ENCODE data around the gene TMSB4X.
"Not testable (repeated sequence)": the region's sequence is repeated elsewhere in the genome, so short reads cannot be mapped to it uniquely, and the experiment has no call there.

Gene TMSB4X

DNA sequence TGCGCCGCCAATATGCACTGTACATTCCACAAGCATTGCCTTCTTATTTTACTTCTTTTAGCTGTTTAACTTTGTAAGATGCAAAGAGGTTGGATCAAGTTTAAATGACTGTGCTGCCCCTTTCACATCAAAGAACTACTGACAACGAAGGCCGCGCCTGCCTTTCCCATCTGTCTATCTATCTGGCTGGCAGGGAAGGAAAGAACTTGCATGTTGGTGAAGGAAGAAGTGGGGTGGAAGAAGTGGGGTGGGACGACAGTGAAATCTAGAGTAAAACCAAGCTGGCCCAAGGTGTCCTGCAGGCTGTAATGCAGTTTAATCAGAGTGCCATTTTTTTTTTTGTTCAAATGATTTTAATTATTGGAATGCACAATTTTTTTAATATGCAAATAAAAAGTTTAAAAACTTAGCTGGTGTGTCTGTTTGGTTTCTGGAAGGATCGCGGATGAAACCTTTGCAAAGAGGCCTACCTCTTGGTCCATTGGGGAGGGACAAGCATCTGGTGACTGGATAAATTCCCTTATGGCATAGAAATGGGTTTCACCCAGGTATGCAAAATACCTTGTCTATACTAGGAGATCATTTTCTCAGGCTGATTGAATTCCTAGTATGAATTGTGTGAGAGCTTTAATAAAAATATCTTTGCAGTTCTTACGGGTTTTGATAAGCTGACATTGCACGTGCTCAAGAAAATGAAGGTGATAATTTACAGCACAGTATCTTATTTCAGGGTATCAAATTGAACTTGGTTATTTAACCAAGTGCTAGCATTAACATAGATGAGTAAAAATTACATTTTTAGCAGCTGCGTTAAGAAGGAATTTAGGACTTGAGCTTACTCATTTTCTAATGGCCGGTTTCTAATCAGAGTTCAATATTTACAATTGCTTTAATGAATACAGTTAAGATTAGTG, 2.2 kb downstream of the TMSB4X start:
- not testable (repeated sequence) for DNase-seq

GRCh38 chrX:12977761-12978204, 2.9 kb downstream of the TMSB4X start:
- DNase-seq, result no peak

GRCh38 chrX:12978205-12979025, 3.5 kb downstream of the TMSB4X start:
- DNase-seq, result no peak

DNA sequence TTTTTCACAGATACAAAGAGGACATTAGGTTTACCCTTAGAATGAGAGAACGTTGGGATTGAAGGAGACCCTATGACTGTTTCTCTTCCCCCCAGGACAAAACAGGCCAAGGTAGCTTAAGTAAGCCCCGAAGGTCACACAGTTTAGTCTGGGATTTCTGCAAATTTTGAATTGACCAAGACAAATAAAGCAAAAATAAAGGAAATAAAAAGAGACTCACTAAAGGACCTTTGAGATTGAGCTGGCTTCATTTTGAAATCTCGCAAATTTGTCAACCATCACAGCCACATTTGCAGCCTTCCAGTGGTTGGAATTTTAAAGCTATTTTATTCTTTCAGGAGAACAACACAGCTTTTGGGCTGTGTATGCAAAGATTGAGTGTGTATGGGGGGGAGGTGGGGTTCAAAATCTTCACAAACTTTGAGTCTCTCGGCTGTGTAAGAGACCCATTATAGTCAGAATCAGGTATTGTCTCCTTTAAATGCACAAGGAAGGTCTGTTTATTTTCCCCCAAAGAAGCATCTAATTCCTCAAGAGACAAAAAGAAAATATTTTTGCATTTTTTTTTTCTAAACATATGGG, 4.2 kb downstream of the TMSB4X start:
- DNase-seq, result no peak

- DNase-seq, result no peak
These were observed 4.7 kb downstream of the TMSB4X start for GRCh38 chrX:12979616-12980015.

- not testable (repeated sequence) for DNase-seq
These were observed 5.1 kb downstream of the TMSB4X start for GRCh38 chrX:12980039-12980438.

GRCh38 chrX:12981880-12982279, 7.0 kb downstream of the TMSB4X start:
- DNase-seq, result no peak

GRCh38 chrX:12984603-12985319, 9.9 kb downstream of the TMSB4X start:
- peak; percentile 42 for DNase-seq

DNA sequence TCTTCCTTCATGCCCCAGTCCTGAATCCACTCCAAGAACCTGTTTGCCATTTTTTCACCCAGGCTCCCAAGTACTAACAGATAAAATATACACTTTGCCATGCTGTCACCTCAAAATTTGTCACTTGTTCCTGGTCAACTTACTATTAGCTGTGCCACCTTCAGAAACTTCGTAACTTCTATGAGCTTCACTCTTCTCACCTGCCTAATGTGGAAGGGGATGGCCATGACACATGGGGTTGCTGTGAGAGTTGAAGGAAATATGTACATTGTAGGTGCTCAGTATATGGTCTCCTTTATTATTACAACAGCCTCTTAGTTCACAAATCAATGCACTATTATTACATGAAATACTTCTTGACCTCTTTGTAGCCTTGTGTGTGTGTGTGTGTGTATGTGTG, 10.4 kb downstream of the TMSB4X start:
- DNase-seq, result no peak

GRCh38 chrX:12986164-12986779, 11.4 kb downstream of the TMSB4X start:
- no peak for DNase-seq

DNA sequence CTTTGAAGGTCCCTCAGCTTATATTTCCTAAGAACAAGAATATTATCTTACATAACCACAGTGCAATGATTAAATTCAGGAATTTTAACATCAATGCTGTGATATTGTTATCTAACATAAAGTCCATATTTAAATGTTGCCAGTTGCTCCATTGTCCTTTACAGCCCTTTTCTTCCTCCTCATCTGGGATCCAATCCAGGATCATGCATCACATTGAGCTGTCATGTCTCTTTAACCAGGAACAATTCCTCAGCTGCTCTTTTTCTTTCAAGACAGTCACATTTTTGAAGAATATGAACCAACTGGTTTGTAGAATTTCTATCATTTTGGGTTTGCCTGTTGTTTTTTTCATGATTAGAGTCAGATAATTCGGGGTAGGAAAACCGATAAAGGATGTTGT, 12.0 kb downstream of the TMSB4X start:
- DNase-seq, result no peak

- DNase-seq, result no peak
These were observed 12.4 kb downstream of the TMSB4X start for GRCh38 chrX:12987340-12987739.

DNA sequence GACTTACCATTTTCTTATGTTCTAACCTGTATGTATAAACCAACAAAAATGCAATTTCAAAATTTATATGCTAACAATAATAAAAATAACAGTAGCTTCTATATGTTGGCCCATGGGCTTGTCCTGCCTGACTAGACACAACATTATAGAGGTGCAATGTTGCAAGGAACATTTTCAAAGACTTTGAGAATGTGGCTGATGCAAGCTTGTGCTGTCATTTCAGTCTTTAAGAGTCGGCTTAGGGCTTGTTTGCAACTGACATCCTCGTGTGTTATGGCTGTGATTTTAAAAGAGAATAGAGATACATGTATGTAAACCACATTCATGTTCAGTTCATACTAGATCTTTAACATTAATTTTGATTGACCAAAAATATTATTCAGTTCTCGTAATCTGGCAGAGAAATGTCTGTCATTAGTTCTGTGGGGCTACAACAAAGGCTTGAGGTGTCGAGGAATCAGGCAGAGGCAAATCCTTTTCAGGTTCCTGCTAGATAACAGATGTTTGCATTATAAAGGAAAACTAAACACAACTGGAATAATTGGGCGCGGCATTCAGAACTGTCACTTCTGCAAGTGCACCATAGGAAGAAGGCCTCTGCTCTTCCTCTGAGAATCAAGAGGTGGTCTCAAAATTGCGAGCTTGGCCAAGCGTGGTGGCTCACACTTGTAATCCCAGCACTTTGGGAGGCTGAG, 13.1 kb downstream of the TMSB4X start:
- no peak for DNase-seq

GRCh38 chrX:12988797-12989196, 13.9 kb downstream of the TMSB4X start:
- DNase-seq, result no peak

DNA sequence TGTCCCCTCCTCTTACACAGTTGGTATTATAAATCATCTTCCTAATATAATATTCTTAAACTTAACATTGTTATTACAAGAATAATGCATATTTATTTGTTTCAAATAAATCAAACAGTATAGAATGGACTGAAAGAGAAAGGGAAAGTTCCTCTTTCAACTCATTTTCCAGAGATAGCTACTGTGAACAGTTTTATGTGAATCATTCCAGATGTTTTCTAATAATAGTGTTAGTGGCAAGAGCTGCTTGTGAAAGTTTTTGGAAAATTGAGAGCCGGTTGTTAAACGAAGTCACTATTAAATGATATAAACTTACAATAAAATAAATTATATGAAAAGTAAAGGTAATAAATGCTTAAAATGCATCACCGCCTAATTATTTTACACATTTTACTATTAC, 14.6 kb downstream of the TMSB4X start:
- no peak for DNase-seq

GRCh38 chrX:12991575-12991974, 16.7 kb downstream of the TMSB4X start:
- no peak for DNase-seq

DNA sequence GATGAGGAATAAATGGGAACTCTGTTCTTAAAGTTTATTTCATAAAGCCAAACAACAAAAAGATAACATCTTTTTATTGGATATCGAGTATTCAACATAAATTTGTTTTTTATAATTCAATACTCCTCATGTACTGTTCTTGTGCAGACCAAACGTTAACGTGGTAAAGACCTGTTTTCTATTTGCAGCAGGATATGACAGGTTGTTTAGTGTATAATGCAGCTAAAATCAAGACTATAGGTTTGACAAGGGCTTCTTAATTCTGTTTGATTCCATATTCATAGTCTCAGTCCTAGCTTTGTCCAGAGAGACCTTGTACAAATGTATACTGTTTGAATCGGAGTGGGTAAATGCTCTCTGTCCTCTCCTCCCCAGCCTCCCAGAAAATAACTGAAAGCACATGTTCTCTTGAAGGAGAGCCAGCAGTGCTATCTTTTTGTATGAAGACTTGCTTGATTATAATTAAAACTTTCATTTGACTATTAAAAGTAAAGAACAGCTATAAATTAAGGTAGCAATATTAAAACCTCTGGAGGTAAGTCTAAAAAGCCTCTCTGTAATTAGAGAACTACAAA, 17.7 kb downstream of the TMSB4X start:
- no peak for DNase-seq

- no peak for DNase-seq
These were observed 18.9 kb downstream of the TMSB4X start for GRCh38 chrX:12993826-12994225.

GRCh38 chrX:12994321-12994720, 19.4 kb downstream of the TMSB4X start:
- DNase-seq, result no peak

- DNase-seq, result no peak
These were observed 22.1 kb downstream of the TMSB4X start for GRCh38 chrX:12996934-12997435.
